Activated effector memory CD4-positive, alpha-beta T cell treated with anti-CD3 and anti-CD28 coated beads, Interleukin-2, amount 50 U/mL, for 16 hours (primary cell): ENCODE measurements around the gene SSBP1.
"Not testable (repeated sequence)": the region's sequence is repeated elsewhere in the genome, so short reads cannot be mapped to it uniquely, and the experiment has no call there.

ENCODE experiments used
- DNase-seq: peaks from one replicate; pipeline ENCODE4 v3.0.0-alpha.2; 2020

The SSBP1 gene

DNA sequence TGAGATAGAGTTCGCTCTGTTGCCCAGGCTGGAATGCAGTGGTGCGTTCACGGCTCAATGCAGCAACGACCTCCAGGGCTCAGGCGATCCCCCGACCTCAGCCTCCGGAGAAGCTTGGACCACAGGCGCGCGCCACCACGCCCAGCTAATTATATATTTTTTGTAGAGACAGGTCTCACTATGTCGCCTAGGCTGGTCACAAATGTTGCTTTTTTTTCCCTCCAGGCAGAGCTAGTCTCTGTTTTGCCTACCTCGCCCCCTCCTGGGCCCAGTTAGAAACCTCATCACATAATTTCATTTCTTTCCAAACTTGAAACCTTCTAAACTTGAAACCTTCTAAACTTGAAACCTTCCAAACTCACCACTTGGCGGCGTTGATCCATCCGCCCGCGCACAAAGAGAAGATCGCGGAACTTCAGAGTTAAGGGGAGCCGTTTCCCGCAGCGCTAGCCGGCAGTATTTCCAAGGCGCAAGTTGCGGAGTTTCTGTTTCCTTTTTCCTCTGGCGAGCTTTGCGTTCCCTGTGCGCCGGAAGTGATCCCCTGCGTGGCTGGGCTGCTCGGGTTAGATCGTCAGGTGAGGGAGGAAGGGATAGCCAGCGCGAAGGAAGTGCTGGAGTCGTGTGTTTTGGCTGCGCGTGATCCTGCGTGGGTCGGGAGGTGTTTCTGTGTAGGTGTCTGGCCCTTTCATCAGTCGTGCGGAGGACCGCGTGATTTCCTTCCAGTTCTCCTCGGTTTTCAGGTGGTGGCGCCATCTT, at the start of gene SSBP1:
SSBP1 (plus strand) TSS at position 523 of the 756 bp plus-strand sequence. CDS start 809 bp downstream, outside the sequence.
- peak; percentile 97 for DNase-seq

GRCh38 chr7:141689072-141689825, 48.9 kb upstream of the SSBP1 start:
- not testable (repeated sequence) for DNase-seq

- DNase-seq: no peak
Observed at GRCh38 chr7:141691540-141691939, 46.6 kb upstream of the SSBP1 start.

GRCh38 chr7:141691961-141692360, 46.2 kb upstream of the SSBP1 start:
- DNase-seq: no peak

GRCh38 chr7:141693082-141693481, 45.1 kb upstream of the SSBP1 start:
- DNase-seq: no peak

GRCh38 chr7:141695803-141696289, 42.3 kb upstream of the SSBP1 start:
- DNase-seq: no peak

DNA sequence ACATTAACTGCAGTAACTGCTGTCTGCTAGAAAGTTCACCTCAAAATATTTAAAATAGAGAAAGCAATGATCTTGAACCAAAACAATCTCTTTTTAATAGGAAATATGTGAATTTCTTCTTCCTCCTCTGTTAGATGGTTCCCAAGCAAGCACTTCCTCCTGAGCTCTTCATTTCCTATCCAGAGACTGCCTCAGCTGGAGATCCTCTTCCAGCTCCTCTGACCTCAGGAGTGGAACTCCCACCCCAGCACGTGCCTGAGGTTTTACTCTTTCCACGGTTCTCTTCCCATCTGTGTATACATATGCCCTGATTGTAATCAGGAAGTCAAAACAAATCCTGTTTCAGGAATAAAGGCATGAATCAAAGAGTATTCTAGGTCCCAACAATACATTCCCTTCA, 41.8 kb upstream of the SSBP1 start:
- DNase-seq: no peak

DNA sequence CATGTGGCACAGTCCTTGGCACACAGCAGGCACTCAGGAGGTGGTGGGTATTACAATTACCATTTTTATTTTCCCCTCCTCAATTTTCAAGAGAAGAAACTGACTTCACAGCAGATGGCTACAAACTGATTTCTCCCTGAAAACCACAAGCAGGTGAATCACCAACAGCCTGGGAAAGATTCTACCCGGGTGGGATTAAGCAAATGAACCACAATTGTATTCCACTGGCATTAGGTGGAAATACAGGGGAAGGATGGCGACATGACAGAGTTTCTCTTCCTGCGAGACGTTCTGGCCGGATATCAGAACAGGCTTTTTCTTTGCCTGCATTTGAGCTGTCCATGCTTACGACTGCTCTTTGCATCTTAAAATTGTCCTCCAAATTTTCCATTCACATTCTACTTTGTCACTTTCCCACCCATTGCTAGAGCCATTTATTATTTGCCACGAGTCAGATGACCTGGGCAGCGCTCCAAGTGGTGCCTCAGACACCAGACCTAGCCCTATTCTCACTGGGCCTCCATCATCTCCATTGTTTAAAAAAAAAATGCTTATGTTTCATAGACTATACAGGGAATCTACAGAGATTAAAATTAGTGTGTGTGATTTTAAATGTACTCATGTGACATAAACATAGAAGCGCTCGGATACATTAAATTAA, 40.8 kb upstream of the SSBP1 start:
- no peak for DNase-seq

DNA sequence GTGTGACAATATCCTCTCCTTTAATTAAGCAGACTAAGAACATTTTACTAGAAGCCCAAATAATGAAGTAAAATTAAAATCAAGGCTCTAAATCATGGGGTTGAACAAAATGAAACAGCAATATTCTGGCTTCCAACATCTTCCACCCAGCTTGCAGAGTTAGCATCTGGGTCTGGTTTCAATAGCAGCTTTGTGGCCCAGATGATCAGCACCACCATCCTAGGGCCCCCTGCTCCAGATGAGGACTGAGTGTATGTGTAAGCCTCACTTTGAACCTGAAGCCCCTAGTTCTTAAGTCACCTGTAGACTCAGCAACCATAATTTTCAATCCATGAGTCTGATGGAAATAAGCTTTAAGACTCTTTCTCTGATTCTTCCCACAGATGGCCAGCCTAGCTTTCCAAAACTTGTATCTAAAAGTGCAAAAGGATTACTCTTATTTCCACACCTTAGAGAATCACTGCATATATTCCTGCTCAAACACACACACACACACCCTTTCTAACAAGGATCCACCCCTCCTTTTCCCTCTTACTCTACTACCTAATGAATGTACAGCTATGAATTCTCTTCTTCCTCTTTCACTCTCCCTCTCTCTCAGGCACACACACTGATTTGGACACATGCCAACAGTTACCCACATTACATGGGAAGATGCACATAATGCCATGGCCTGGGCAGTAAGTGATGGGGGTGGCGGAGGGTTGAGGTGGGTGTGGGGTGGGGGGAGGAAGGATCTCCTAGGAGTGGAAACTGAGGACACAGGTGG, 39.7 kb upstream of the SSBP1 start:
- DNase-seq: no peak

DNA sequence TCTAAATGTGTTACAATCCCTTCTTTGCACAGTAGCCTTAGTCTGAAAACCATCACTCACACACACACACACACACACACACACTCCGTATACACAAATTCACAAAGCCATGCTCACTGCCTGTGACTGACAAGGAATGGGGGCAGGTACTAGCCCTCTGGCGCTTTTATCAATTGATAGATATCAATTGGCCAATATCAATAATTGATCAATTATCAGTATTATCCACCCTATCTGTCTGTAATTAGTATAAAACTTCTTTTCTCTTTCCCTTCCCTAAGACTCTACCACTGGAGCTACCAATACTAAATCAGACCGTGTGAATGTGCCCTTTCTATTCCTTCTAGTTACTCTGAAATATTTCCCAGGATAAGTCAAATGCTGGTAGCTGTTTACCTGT, 38.3 kb upstream of the SSBP1 start:
- DNase-seq: no peak

GRCh38 chr7:141700296-141700847, 37.8 kb upstream of the SSBP1 start:
- DNase-seq: no peak

GRCh38 chr7:141700848-141701371, 37.2 kb upstream of the SSBP1 start:
- DNase-seq: no peak

- DNase-seq: peak; percentile 89
Observed at GRCh38 chr7:141701489-141702046, 36.6 kb upstream of the SSBP1 start.

DNA sequence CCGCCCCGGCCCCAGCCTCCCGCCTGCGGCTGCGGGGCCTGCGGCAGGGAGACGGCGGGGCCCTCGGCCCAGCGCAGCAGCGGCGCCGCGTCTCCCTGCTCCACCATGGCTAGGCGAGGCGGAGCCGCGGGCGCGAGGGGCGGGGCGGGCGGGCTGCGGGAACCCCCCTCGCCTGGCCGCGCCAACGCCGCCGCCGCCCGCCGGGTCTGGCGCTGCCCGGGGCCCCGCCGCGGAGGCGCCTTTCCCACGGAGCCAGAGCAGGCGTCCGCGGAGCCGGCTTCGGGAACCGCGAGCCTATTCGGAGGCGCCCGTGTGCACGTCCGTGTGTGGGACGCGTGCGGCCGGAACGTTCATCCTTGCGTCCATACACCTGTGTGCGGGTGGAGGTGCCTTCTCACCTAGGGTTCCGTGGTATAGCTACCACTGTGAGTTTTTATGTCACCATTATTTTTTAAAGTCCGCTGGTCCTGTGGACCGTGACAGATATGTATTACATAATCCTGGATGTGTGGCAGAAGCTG, 36.1 kb upstream of the SSBP1 start, which contains the start of gene DENND11:
DENND11 (minus strand) TSS at position 120 of the 521 bp plus-strand sequence; CDS start at position 107, 13 bp downstream.
- DNase-seq: peak; percentile 85

DNA sequence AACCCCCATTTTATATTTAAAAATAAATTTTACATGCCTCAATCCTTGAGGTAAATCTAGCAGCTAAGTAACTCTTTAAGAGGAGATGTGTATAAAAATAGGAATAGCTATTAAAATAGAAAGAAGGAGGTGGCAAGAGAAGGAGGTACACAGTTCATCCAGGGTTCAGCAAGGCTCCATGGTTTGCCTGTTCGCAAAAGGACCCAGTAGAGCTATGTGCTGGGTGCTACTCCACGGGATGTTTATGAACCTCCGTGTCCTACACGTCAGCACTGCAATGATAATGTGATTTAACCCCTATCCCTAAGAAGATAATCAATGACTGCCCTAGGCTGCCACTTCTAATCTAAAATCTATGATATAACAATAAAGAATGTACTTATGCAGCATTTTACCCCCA, 35.3 kb upstream of the SSBP1 start:
- DNase-seq: no peak

DNA sequence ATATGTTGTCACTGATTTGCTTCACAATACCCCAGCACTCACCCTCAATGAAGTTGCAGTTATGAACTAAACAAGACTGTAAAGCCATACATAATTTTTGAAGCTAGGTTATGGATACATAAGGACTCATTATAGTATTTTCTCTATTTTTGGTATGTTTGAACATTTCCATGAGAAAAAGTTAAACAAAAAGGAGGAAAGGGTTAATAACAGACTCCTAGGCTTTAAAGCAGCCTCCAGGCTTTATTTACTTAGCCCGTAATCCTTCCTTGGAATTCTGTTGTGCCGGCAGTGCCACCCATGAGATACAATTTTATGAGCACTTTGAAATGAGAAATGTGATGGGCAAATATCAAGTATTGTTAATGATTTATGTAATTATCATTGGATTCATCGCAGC, 34.0 kb upstream of the SSBP1 start:
- DNase-seq: no peak

- no peak for DNase-seq
Observed at GRCh38 chr7:141704741-141705140, 33.4 kb upstream of the SSBP1 start.

DNA sequence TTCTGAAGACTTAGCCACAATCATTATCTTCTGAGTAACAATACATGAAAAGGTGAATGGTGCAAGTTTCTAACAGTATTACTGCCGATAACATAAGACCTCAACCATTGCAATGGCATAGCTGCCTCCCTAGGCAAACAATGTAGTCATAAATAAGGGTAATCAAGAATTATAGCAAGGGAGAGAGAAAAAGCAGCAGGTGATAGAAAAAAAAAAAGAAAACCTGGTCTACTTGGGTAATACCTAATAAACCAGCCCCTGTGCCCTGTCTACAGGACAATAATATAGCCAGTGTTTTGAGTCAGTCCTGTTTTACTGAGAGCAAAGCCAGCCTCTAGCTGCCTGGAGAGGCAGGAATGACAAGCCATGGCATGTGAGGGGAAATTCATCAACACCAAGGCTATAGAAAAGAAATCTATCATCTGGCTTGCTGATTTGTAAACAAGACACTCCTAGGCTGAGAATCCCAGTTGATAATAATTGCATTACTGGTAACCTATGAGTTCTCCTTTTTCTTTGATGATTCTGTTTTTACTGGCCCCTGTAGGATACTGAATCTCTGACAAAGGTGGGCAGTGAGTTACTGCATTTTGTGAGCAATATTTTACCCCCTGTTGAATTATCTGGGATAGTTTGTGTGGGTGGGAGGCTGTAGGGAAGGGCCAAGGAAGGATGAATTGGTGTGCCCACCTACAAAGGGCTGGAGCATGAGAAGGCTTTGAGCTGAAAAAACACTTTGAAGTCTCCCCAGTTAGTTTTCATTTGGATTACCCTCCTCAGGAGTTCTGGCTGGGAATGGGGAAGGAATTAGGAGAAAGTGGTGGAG, 31.7 kb upstream of the SSBP1 start:
- no peak for DNase-seq

DNA sequence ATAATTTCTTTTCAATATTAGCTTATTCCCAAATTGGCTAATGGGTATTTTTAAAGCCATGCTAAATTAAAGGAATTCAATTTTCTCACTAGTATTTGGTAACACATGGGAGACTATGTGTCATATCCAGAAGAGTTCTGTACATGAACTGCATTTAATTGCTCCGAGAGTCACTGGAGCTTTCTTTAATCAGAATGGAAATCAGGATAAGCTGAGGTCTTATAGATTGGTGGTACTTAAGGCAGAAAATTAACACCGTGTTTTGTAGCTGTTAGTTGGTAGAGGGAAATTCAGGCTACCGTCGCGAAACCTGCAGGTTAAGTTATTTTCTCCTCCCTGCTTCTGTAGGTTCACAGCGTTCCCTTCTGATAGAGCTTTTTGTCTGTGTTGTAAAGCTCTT, 29.8 kb upstream of the SSBP1 start, which contains the start of gene WEE2:
WEE2 (plus strand) TSS at position 3 of the 400 bp plus-strand sequence. CDS start 406 bp downstream, outside the sequence.
- DNase-seq: no peak

DNA sequence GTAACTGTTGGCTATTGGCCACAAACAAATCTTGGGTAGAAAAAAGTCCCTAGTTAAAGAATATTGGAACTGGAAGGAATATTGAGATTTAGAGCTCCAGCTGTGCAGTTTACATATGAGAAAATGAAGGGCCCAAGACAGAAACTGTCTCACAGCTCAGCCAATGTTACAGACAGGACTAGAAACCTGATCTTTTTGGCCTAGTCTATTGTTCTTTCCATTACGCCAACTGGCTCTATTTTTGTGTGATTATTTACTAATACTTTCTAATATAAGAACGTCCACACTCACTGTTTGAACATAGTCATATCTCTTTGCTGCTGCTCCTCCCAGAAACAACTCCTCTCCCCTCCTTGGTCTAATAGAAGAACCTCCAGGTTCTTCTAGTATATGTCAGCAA, 28.8 kb upstream of the SSBP1 start:
- DNase-seq: no peak
